Astrocyte (in vitro differentiated cells and primary cell): ENCODE results near the gene VWA2. TPM values are rescaled to one million over a fixed set of nuclear protein-coding genes. Genes with fewer than 3 reads are reported as not detected.

ENCODE experiments used
- DNase-seq: peaks from one replicate; pipeline ENCODE4 v3.0.0-alpha.2; 2010; ENCODE audit warnings: low read depth
- FAIRE-seq: peaks from 2 replicates; lab custom pipeline; 2011; peaks lifted over from hg19 to GRCh38; lab: Jason Lieb, UNC
- H2AFZ ChIP-seq: 2 replicates; pipeline ENCODE4 v1.6.0; 2012; ENCODE audit warnings: low read depth, low read length, inconsistent platforms
- H3K27ac ChIP-seq: 2 replicates; pipeline ENCODE4 v1.5.1; 2011; ENCODE audit warnings: low read depth, low read length, inconsistent platforms
- H3K27me3 ChIP-seq: 2 replicates; pipeline ENCODE4 v1.6.0; 2011; ENCODE audit warnings: low read length, inconsistent platforms; ENCODE audit not compliant: insufficient read depth
- H3K36me3 ChIP-seq: 2 replicates; pipeline ENCODE4 v1.5.1; 2011; ENCODE audit warnings: low read length, inconsistent platforms; ENCODE audit not compliant: insufficient read depth
- H3K4me1 ChIP-seq: 2 replicates; pipeline ENCODE4 v1.5.1; 2011; ENCODE audit warnings: low read length, inconsistent platforms; ENCODE audit not compliant: insufficient read depth
- H3K4me2 ChIP-seq: 2 replicates; pipeline ENCODE4 v1.6.0; 2012; ENCODE audit warnings: low read length, inconsistent platforms
- H3K4me3 ChIP-seq: 2 replicates; pipeline ENCODE4 v1.5.1; 2011; ENCODE audit warnings: low read depth, mild to moderate bottlenecking, low read length, inconsistent platforms; ENCODE audit not compliant: insufficient read depth
- H3K79me2 ChIP-seq: 2 replicates; pipeline ENCODE4 v1.6.0; 2012; ENCODE audit warnings: mild to moderate bottlenecking, low read length, inconsistent platforms; ENCODE audit not compliant: insufficient read depth
- H3K9ac ChIP-seq: 2 replicates; pipeline ENCODE4 v1.6.0; 2012; ENCODE audit warnings: mild to moderate bottlenecking, low read length, inconsistent platforms
- H3K9me3 ChIP-seq: 2 replicates; pipeline ENCODE4 v1.5.1; 2012; ENCODE audit warnings: low read depth, mild to moderate bottlenecking, low read length, inconsistent platforms; ENCODE audit not compliant: insufficient read depth
- H4K20me1 ChIP-seq: 2 replicates; pipeline ENCODE4 v1.6.0; 2012; ENCODE audit warnings: low read length, inconsistent platforms; ENCODE audit not compliant: insufficient read depth
- H3K27ac Mint-ChIP-seq: one replicate; pipeline ENCODE4 v1.8.0; 2021; ENCODE audit warnings: mild to moderate bottlenecking, mixed read lengths; ENCODE audit not compliant: unreplicated experiment
- H3K27me3 Mint-ChIP-seq: one replicate; pipeline ENCODE4 v1.8.0; 2021; ENCODE audit warnings: low read depth, mixed read lengths; ENCODE audit not compliant: unreplicated experiment
- H3K36me3 Mint-ChIP-seq: one replicate; pipeline ENCODE4 v1.8.0; 2021; ENCODE audit warnings: low read depth, mixed read lengths; ENCODE audit not compliant: unreplicated experiment
- H3K4me1 Mint-ChIP-seq: one replicate; pipeline ENCODE4 v1.8.0; 2021; ENCODE audit warnings: low read depth, mixed read lengths; ENCODE audit not compliant: unreplicated experiment
- H3K4me3 Mint-ChIP-seq: one replicate; pipeline ENCODE4 v1.8.0; 2021; ENCODE audit warnings: mild to moderate bottlenecking, moderate library complexity, mixed read lengths; ENCODE audit not compliant: unreplicated experiment
- H3K9me3 Mint-ChIP-seq: one replicate; pipeline ENCODE4 v1.8.0; 2021; ENCODE audit warnings: mild to moderate bottlenecking, mixed read lengths; ENCODE audit not compliant: unreplicated experiment
- CTCF ChIP-seq: IDR thresholded peaks from 2 replicates; pipeline ENCODE4 v1.5.1; 2011; ENCODE audit warnings: low read depth, mild to moderate bottlenecking, inconsistent platforms, low read length, moderate library complexity; ENCODE audit not compliant: insufficient read depth
- EZH2 ChIP-seq: IDR thresholded peaks from 2 replicates; pipeline ENCODE4 v1.6.1; 2012; ENCODE audit warnings: mild to moderate bottlenecking, low read length, inconsistent platforms; ENCODE audit not compliant: insufficient read depth
- total RNA-seq: library from RNA; stranded (reverse); gene quantifications from 2 replicates; pipeline ENCODE4 v1.2.1, GENCODE V29; 2021

VWA2 gene
- total RNA-seq, 1 donor from 2014 or later, result 0.25 TPM

GRCh38 chr10:114257498-114257897, 18.4 kb downstream of the VWA2 start:
- Mint-ChIP-seq H3K27ac (no peak overlapping the region), H3K4me3 (no peak overlapping the region), H3K36me3 (no peaks in the 10 kb centered on the region), H3K27me3 (peaks cover 2% of the 10 kb centered on the region), H3K9me3 (peaks cover 2% of the 10 kb centered on the region), H3K4me1 (peaks cover 21% of the 10 kb centered on the region)
- H3K4me3 ChIP-seq, result no peak overlapping the region
- H2AFZ ChIP-seq, result no peak overlapping the region
- no peak overlapping the region for H3K27ac ChIP-seq
- TF ChIP-seq CTCF (no peak), EZH2 (no peak)
- H3K79me2 ChIP-seq, result no peaks in the 10 kb centered on the region
- H3K36me3 ChIP-seq, result no peaks in the 10 kb centered on the region
- H4K20me1 ChIP-seq, result no peaks in the 10 kb centered on the region
- DNase-seq (no peak), FAIRE-seq (no peak)
- no peaks in the 10 kb centered on the region for H3K27me3 ChIP-seq
- H3K9me3 ChIP-seq, result no peaks in the 10 kb centered on the region
- H3K4me2 ChIP-seq, result no peak overlapping the region
- H3K4me1 ChIP-seq, result peaks cover 19% of the 10 kb centered on the region
- H3K9ac ChIP-seq, result no peak overlapping the region

GRCh38 chr10:114258274-114258840, 19.3 kb downstream of the VWA2 start:
- no peaks in the 10 kb centered on the region for H3K27me3 ChIP-seq
- Mint-ChIP-seq H3K4me1 (peaks cover 21% of the 10 kb centered on the region), H3K27me3 (peaks cover 2% of the 10 kb centered on the region), H3K36me3 (no peaks in the 10 kb centered on the region), H3K4me3 (no peak overlapping the region), H3K27ac (no peak overlapping the region), H3K9me3 (peaks cover 2% of the 10 kb centered on the region)
- no peaks in the 10 kb centered on the region for H4K20me1 ChIP-seq
- H3K79me2 ChIP-seq, result no peaks in the 10 kb centered on the region
- TF ChIP-seq EZH2 (no peak), CTCF (no peak)
- no peak for FAIRE-seq
- peaks cover 19% of the 10 kb centered on the region for H3K4me1 ChIP-seq
- H3K9ac ChIP-seq, result no peak overlapping the region
- no peak for DNase-seq
- no peak overlapping the region for H3K4me3 ChIP-seq
- H3K27ac ChIP-seq, result no peak overlapping the region
- H2AFZ ChIP-seq, result no peak overlapping the region
- H3K9me3 ChIP-seq, result no peaks in the 10 kb centered on the region
- no peak overlapping the region for H3K4me2 ChIP-seq
- H3K36me3 ChIP-seq, result no peaks in the 10 kb centered on the region

DNA sequence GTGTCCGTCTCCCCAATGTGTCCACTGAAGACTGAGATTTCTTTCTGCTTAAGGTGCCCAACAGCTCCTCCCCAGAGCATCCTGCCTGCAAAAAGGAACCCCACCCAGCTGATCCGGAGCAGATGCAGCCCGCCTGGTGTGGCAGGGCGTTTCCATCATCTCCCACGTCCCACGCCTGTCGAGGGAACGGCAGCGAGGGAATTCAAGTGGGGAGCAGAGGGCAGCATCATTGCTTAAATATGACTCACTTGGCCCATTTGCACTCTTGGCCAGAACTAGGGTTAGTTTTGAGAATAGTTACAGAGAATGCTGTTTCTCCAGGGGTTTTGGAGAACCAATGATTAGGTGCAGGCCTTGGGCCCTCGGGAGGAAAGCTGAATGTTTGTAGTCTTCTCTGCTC, 20.8 kb downstream of the VWA2 start:
- Histone ChIP-seq H3K27ac (no peak overlapping the region), H2AFZ (no peak overlapping the region)
- FAIRE-seq, result no peak

More for the DNA sequence above, 20.8 kb downstream of the VWA2 start:
- peak; percentile 67 for DNase-seq
- Histone ChIP-seq H3K4me1 (peaks cover 19% of the 10 kb centered on the region), H3K79me2 (no peaks in the 10 kb centered on the region), H3K4me3 (no peak overlapping the region), H3K9ac (no peak overlapping the region), H4K20me1 (no peaks in the 10 kb centered on the region), H3K4me2 (no peak overlapping the region), H3K9me3 (no peaks in the 10 kb centered on the region), H3K36me3 (no peaks in the 10 kb centered on the region), H3K27me3 (no peaks in the 10 kb centered on the region)
- no peaks in the 10 kb centered on the region for H3K36me3 Mint-ChIP-seq
- H3K27me3 Mint-ChIP-seq, result peaks cover 2% of the 10 kb centered on the region
- H3K9me3 Mint-ChIP-seq, result peaks cover 2% of the 10 kb centered on the region
- peaks cover 21% of the 10 kb centered on the region for H3K4me1 Mint-ChIP-seq
- H3K27ac Mint-ChIP-seq, result no peak overlapping the region
- TF ChIP-seq EZH2 (no peak), CTCF (no peak)
- H3K4me3 Mint-ChIP-seq, result no peak overlapping the region
